HG03039 (cell line): ENCODE results near the gene NCF4.

Source experiments
- ATAC-seq: cut with Tn5 transposase; IDR thresholded peaks from one replicate; pipeline ENCODE4 v1.9.1; 2021; ENCODE audit warnings: mild to moderate bottlenecking, moderate library complexity; ENCODE audit not compliant: unreplicated experiment

Gene NCF4

GRCh38 chr22:36892292-36892691 lies 31.5 kb downstream of the NCF4 start:
- ATAC-seq: no peak

GRCh38 chr22:36893262-36893661 lies 32.5 kb downstream of the NCF4 start:
- no peak for ATAC-seq

- no peak for ATAC-seq
Measured at GRCh38 chr22:36894266-36894665, 33.5 kb downstream of the NCF4 start.

- no peak for ATAC-seq
Measured at GRCh38 chr22:36897611-36898010, 36.8 kb downstream of the NCF4 start.

GRCh38 chr22:36898690-36899089 lies 37.9 kb downstream of the NCF4 start:
- ATAC-seq: no peak

- ATAC-seq: no peak
Measured at GRCh38 chr22:36899498-36899897, 38.7 kb downstream of the NCF4 start.

- no peak for ATAC-seq
Measured at GRCh38 chr22:36900225-36900624, 39.4 kb downstream of the NCF4 start.

- ATAC-seq: no peak
Measured at GRCh38 chr22:36900880-36901279, 40.1 kb downstream of the NCF4 start.

- ATAC-seq: peak; percentile 48
Measured at GRCh38 chr22:36901411-36902142, 40.8 kb downstream of the NCF4 start.

- no peak for ATAC-seq
Measured at GRCh38 chr22:36902143-36902926, 41.5 kb downstream of the NCF4 start.

- no peak for ATAC-seq
Measured at GRCh38 chr22:36904260-36904880, 43.6 kb downstream of the NCF4 start.

GRCh38 chr22:36907253-36908195 lies 46.7 kb downstream of the NCF4 start:
- ATAC-seq: no peak

- no peak for ATAC-seq
Measured at GRCh38 chr22:36910461-36910860, 49.7 kb downstream of the NCF4 start.

- no peak for ATAC-seq
Measured at GRCh38 chr22:36911887-36912661, 51.3 kb downstream of the NCF4 start.

- no peak for ATAC-seq
Measured at GRCh38 chr22:36912694-36913426, 52.1 kb downstream of the NCF4 start.

- ATAC-seq: no peak
Measured at GRCh38 chr22:36913427-36914389, 52.9 kb downstream of the NCF4 start, which contains the start of gene CSF2RB. TSS of gene CSF2RB (plus strand) at chr22:36913628. CDS start at chr22:36922208, 8,580 bp downstream.

GRCh38 chr22:36914390-36914752 lies 53.6 kb downstream of the NCF4 start:
- no peak for ATAC-seq

- no peak for ATAC-seq
Measured at GRCh38 chr22:36916034-36916433, 55.2 kb downstream of the NCF4 start.
